KMS-11 (cell line): ENCODE results near the gene TMEM250.

Experiments
- H2AFZ ChIP-seq: fragments of 200-600 bp; sonication (generic); 2 replicates; pipeline ENCODE4 v1.6.1; 2016; ENCODE audit warnings: antibody characterized with exemption, mixed run types, low read depth
- H3K27ac ChIP-seq: fragments of 200-600 bp; sonication (generic); 2 replicates; pipeline ENCODE4 v1.6.1; 2016; ENCODE audit warnings: mild to moderate bottlenecking, mixed run types
- H3K27me3 ChIP-seq: fragments of 200-600 bp; sonication (generic); 2 replicates; pipeline ENCODE4 v1.6.1; 2017; ENCODE audit warnings: mild to moderate bottlenecking, low read depth, mixed run types, moderate library complexity; ENCODE audit not compliant: insufficient read depth
- H3K36me3 ChIP-seq: fragments of 200-600 bp; sonication (generic); 2 replicates; pipeline ENCODE4 v1.6.1; 2017; ENCODE audit warnings: mild to moderate bottlenecking, mixed run types; ENCODE audit not compliant: insufficient read depth
- H3K4me1 ChIP-seq: fragments of 200-600 bp; sonication (generic); 2 replicates; pipeline ENCODE4 v1.6.1; 2016; ENCODE audit warnings: mild to moderate bottlenecking, low read depth, mixed run types; ENCODE audit not compliant: poor library complexity, severe bottlenecking
- H3K4me2 ChIP-seq: fragments of 200-600 bp; sonication (generic); 2 replicates; pipeline ENCODE4 v1.7.0; 2016; ENCODE audit warnings: mild to moderate bottlenecking, mixed run types
- H3K4me3 ChIP-seq: fragments of 200-600 bp; sonication (generic); IDR thresholded peaks from 2 replicates; pipeline ENCODE4 v1.6.1; 2017; ENCODE audit warnings: low read depth, low read length, mixed read lengths; ENCODE audit not compliant: insufficient read depth
- H3K79me2 ChIP-seq: fragments of 200-600 bp; sonication (generic); 2 replicates; pipeline ENCODE4 v1.6.1; 2016; ENCODE audit warnings: low read depth, mixed run types; ENCODE audit not compliant: insufficient read depth
- H3K9ac ChIP-seq: fragments of 200-600 bp; sonication (generic); 2 replicates; pipeline ENCODE4 v1.6.1; 2016; ENCODE audit warnings: mild to moderate bottlenecking, mixed run types
- H4K20me1 ChIP-seq: fragments of 200-600 bp; sonication (generic); 2 replicates; pipeline ENCODE4 v1.6.1; 2016; ENCODE audit warnings: mild to moderate bottlenecking, mixed run types; ENCODE audit not compliant: insufficient read depth
- CTCF ChIP-seq: fragments of 200-600 bp; sonication (generic); conservative IDR thresholded peaks from 2 replicates; pipeline ENCODE4 v1.6.1; 2017; ENCODE audit warnings: low read depth, mild to moderate bottlenecking, antibody characterized with exemption, low read length, moderate library complexity, mixed read lengths

The TMEM250 gene

GRCh38 chr9:136081113-136081825, 37.4 kb downstream of the TMEM250 start:
- Histone ChIP-seq H4K20me1 (no peaks in the 10 kb centered on the region), H3K27me3 (peaks cover 90% of the 10 kb centered on the region), H3K36me3 (no peaks in the 10 kb centered on the region), H3K27ac (no peak overlapping the region), H3K4me3 (no peak overlapping the region), H3K4me2 (no peak overlapping the region), H2AFZ (no peak overlapping the region), H3K79me2 (no peaks in the 10 kb centered on the region), H3K4me1 (no peaks in the 10 kb centered on the region), H3K9ac (no peak overlapping the region)
- no peak for TF ChIP-seq CTCF

- Histone ChIP-seq H3K27ac (no peak overlapping the region), H3K79me2 (no peaks in the 10 kb centered on the region), H3K36me3 (no peaks in the 10 kb centered on the region), H4K20me1 (no peaks in the 10 kb centered on the region), H3K4me2 (no peak overlapping the region), H3K9ac (no peak overlapping the region), H3K4me1 (no peaks in the 10 kb centered on the region), H2AFZ (no peak overlapping the region), H3K27me3 (peaks cover 90% of the 10 kb centered on the region), H3K4me3 (no peak overlapping the region)
- TF ChIP-seq CTCF, result no peak
These were observed 38.0 kb downstream of the TMEM250 start for GRCh38 chr9:136080716-136081112.

- Histone ChIP-seq H3K4me1 (no peaks in the 10 kb centered on the region), H2AFZ (no peak overlapping the region), H3K9ac (no peak overlapping the region), H3K4me2 (no peak overlapping the region), H3K4me3 (no peak overlapping the region), H3K27ac (no peak overlapping the region), H3K36me3 (no peaks in the 10 kb centered on the region), H3K27me3 (peaks cover 88% of the 10 kb centered on the region), H3K79me2 (no peaks in the 10 kb centered on the region), H4K20me1 (no peaks in the 10 kb centered on the region)
- no peak for TF ChIP-seq CTCF
These were observed 38.8 kb downstream of the TMEM250 start for GRCh38 chr9:136079916-136080246.

- no peak for TF ChIP-seq CTCF
- Histone ChIP-seq H3K9ac (no peak overlapping the region), H3K27ac (no peak overlapping the region), H3K4me2 (no peak overlapping the region), H3K4me3 (no peak overlapping the region), H3K36me3 (no peaks in the 10 kb centered on the region), H3K27me3 (peaks cover 88% of the 10 kb centered on the region), H2AFZ (no peak overlapping the region), H3K79me2 (no peaks in the 10 kb centered on the region), H3K4me1 (no peaks in the 10 kb centered on the region), H4K20me1 (no peaks in the 10 kb centered on the region)
These were observed 39.3 kb downstream of the TMEM250 start for GRCh38 chr9:136079211-136079915.
